ENCODE data around the gene SLCO2A1.

DNA sequence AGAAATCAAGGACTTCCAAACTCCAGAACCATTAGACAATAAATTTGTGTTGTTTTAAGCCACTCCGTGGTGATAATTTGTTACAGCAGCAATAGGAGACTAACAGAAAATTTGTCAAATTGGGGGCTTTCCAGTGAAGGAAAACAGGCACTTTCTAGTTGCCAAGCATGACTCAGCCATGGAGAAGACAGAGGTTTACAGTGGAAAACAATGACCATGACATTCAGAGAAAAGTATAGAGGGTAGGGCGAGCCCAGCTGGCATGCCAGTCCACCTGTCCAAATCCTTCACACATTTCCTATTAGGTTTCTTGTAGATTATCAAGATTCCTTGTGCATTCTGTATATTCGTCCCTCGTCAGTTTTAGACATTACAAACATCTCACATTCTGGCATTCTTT, 24.9 kb downstream of the SLCO2A1 start:
- TF ChIP-seq, protein P1, sequence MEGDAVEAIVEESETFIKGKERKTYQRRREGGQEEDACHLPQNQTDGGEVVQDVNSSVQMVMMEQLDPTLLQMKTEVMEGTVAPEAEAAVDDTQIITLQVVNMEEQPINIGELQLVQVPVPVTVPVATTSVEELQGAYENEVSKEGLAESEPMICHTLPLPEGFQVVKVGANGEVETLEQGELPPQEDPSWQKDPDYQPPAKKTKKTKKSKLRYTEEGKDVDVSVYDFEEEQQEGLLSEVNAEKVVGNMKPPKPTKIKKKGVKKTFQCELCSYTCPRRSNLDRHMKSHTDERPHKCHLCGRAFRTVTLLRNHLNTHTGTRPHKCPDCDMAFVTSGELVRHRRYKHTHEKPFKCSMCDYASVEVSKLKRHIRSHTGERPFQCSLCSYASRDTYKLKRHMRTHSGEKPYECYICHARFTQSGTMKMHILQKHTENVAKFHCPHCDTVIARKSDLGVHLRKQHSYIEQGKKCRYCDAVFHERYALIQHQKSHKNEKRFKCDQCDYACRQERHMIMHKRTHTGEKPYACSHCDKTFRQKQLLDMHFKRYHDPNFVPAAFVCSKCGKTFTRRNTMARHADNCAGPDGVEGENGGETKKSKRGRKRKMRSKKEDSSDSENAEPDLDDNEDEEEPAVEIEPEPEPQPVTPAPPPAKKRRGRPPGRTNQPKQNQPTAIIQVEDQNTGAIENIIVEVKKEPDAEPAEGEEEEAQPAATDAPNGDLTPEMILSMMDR (IDR thresholded peaks at IDR 0.05 in 4 of 5, conservative IDR thresholded peaks at IDR 0.05 in 1 of 5) = no peak
- no peak for TF ChIP-seq POLR2A (IDR thresholded peaks at IDR 0.05)
